ENCODE measurements around the gene MEAF6. TPM values are rescaled to one million over a fixed set of nuclear protein-coding genes. Genes with fewer than 3 reads are reported as not detected.

MEAF6 gene
- total RNA-seq, 1 donor from 2014 or later, result 44.2 TPM

Small RNA genes lying within 50 kb of the gene (small RNA-seq; reads per million reads assigned to genes)
- gene AL034379.1 (ENCODE audit: low replicate concordance) (not detected), gene MIR5581 (ENCODE audit: low replicate concordance) (0.09 reads per million)

Other genes starting within 250 kb of the MEAF6 start
- gene ZC3H12A, start 40.2 kb downstream of the MEAF6 start, total RNA-seq, result 18.1 TPM
- gene SNIP1, start 39.5 kb upstream of the MEAF6 start, total RNA-seq, result 11.7 TPM
- gene DNALI1, start 42.2 kb upstream of the MEAF6 start, total RNA-seq, result 1.1 TPM
- 70.7 TPM for gene GNL2, start 81.2 kb upstream of the MEAF6 start, total RNA-seq
- gene RSPO1, start 120.1 kb upstream of the MEAF6 start, total RNA-seq, result 10.4 TPM
- gene CDCA8, start 177.8 kb upstream of the MEAF6 start, total RNA-seq, result 3.3 TPM